DND-41 (cell line): ENCODE results near the gene CAPN12.

Source experiments
- ATAC-seq: fragments of 200-7000 bp; cut with Tn5 transposase; 3 replicates; pipeline ENCODE4 v1.9.1; 2021; ENCODE audit warnings: low read depth; ENCODE audit not compliant: insufficient read depth
- DNase-seq: peaks from one replicate; pipeline ENCODE4 v3.0.0-alpha.2; 2020
- H2AFZ ChIP-seq: 2 replicates; pipeline ENCODE4 v1.6.0; 2012; ENCODE audit warnings: low read depth, low read length
- H3K27ac ChIP-seq: 2 replicates; pipeline ENCODE4 v1.5.1; 2012; ENCODE audit warnings: low read length, inconsistent platforms
- H3K27me3 ChIP-seq: fragments of 200-600 bp; sonication (generic); 2 replicates; pipeline ENCODE4 v1.6.0; 2012; ENCODE audit warnings: low read length, mild to moderate bottlenecking, inconsistent platforms; ENCODE audit not compliant: insufficient read depth, poor library complexity
- H3K36me3 ChIP-seq: 2 replicates; pipeline ENCODE4 v1.5.1; 2012; ENCODE audit warnings: low read length, inconsistent platforms; ENCODE audit not compliant: insufficient read depth
- H3K4me1 ChIP-seq: 2 replicates; pipeline ENCODE4 v1.5.1; 2012; ENCODE audit warnings: mild to moderate bottlenecking, low read length; ENCODE audit not compliant: insufficient read depth
- H3K4me2 ChIP-seq: 2 replicates; pipeline ENCODE4 v1.6.0; 2012; ENCODE audit warnings: mild to moderate bottlenecking, moderate library complexity, low read length, inconsistent platforms; ENCODE audit not compliant: insufficient read depth
- H3K4me3 ChIP-seq, 2 experiments: fragments of 200-600 bp in 1 of 2; shearing (Covaris generic) in 1 of 2; 2 replicates each; pipeline ENCODE4 v1.5.1; 2012 to 2016; ENCODE audit warnings: inconsistent platforms in 2 of 2, low read length in 2 of 2, mild to moderate bottlenecking in 2 of 2, low read depth in 1 of 2, moderate library complexity in 1 of 2
- H3K79me2 ChIP-seq: 2 replicates; pipeline ENCODE4 v1.6.0; 2012; ENCODE audit warnings: low read length, inconsistent platforms; ENCODE audit not compliant: insufficient read depth
- H3K9ac ChIP-seq: 2 replicates; pipeline ENCODE4 v1.6.0; 2012; ENCODE audit warnings: low read depth, mild to moderate bottlenecking, inconsistent platforms, low read length, moderate library complexity
- H3K9me3 ChIP-seq: 2 replicates; pipeline ENCODE4 v1.5.1; 2012; ENCODE audit warnings: low read length, moderate library complexity, mild to moderate bottlenecking, inconsistent platforms; ENCODE audit not compliant: insufficient read depth, severe bottlenecking
- H4K20me1 ChIP-seq: 2 replicates; pipeline ENCODE4 v1.6.0; 2012; ENCODE audit warnings: low read length; ENCODE audit not compliant: insufficient read depth
- EZH2 ChIP-seq: IDR thresholded peaks from 3 replicates; pipeline ENCODE4 v1.6.1; 2012; ENCODE audit warnings: borderline replicate concordance, low read depth, mild to moderate bottlenecking, moderate library complexity, low read length, inconsistent platforms; ENCODE audit not compliant: severe bottlenecking
- TF ChIP-seq, protein P1 (sequence below): IDR thresholded peaks from 2 replicates; pipeline ENCODE4 v1.5.1; 2012; ENCODE audit warnings: borderline replicate concordance, low read length, moderate library complexity, mild to moderate bottlenecking; ENCODE audit not compliant: poor library complexity, severe bottlenecking; ENCODE audit errors: extremely low read depth

The CAPN12 gene, protein sequence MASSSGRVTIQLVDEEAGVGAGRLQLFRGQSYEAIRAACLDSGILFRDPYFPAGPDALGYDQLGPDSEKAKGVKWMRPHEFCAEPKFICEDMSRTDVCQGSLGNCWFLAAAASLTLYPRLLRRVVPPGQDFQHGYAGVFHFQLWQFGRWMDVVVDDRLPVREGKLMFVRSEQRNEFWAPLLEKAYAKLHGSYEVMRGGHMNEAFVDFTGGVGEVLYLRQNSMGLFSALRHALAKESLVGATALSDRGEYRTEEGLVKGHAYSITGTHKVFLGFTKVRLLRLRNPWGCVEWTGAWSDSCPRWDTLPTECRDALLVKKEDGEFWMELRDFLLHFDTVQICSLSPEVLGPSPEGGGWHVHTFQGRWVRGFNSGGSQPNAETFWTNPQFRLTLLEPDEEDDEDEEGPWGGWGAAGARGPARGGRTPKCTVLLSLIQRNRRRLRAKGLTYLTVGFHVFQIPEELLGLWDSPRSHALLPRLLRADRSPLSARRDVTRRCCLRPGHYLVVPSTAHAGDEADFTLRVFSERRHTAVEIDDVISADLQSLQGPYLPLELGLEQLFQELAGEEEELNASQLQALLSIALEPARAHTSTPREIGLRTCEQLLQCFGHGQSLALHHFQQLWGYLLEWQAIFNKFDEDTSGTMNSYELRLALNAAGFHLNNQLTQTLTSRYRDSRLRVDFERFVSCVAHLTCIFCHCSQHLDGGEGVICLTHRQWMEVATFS

DNA sequence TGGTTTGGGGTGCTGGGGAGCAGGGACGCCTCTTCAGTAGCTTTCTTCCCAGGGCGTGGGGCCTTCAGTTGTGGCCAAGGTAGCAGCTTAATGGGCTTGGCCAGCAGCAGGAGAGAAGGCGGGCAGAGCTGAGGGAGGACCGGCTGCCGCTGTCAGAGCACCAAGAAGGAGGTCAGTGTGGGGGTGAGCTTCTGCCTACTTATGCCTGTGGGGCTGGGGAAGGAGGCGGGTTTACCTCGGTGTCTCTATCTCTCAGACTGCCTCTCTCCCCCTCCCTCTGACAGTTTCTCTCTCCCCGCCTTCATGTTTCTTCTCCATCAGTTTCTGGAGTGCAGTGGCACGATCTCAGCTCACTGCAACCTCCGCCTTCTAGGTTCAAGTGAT is at the start of gene CAPN12:
TSS of gene CAPN12 (minus strand) at position 177 of the 384 bp plus-strand sequence. CDS start 309 bp downstream, outside the sequence.
- no peaks in the 10 kb centered on the region for H4K20me1 ChIP-seq
- no peak for TF ChIP-seq EZH2
- TF ChIP-seq, protein P1, sequence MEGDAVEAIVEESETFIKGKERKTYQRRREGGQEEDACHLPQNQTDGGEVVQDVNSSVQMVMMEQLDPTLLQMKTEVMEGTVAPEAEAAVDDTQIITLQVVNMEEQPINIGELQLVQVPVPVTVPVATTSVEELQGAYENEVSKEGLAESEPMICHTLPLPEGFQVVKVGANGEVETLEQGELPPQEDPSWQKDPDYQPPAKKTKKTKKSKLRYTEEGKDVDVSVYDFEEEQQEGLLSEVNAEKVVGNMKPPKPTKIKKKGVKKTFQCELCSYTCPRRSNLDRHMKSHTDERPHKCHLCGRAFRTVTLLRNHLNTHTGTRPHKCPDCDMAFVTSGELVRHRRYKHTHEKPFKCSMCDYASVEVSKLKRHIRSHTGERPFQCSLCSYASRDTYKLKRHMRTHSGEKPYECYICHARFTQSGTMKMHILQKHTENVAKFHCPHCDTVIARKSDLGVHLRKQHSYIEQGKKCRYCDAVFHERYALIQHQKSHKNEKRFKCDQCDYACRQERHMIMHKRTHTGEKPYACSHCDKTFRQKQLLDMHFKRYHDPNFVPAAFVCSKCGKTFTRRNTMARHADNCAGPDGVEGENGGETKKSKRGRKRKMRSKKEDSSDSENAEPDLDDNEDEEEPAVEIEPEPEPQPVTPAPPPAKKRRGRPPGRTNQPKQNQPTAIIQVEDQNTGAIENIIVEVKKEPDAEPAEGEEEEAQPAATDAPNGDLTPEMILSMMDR = no peak
- H3K4me1 ChIP-seq = no peaks in the 10 kb centered on the region
- no peaks in the 10 kb centered on the region for H3K79me2 ChIP-seq
- H3K9ac ChIP-seq = no peak within 1 kb of the TSS
- H3K4me3 ChIP-seq = no peak within 1 kb of the TSS
- no peak within 1 kb of the TSS for H2AFZ ChIP-seq
- no peaks in the 10 kb centered on the region for H3K9me3 ChIP-seq
- no peaks in the 10 kb centered on the region for H3K27me3 ChIP-seq
- H3K36me3 ChIP-seq = no peaks in the 10 kb centered on the region
- DNase-seq = no peak
- ATAC-seq = no peak
- H3K27ac ChIP-seq = no peak within 1 kb of the TSS
- H3K4me2 ChIP-seq = no peak within 1 kb of the TSS

GRCh38 chr19:38793671-38794070 is 49.4 kb upstream of the CAPN12 start:
- no peaks in the 10 kb centered on the region for H4K20me1 ChIP-seq
- no peak overlapping the region for H2AFZ ChIP-seq
- no peaks in the 10 kb centered on the region for H3K36me3 ChIP-seq
- ATAC-seq (no peak), DNase-seq (no peak)
- no peak overlapping the region for H3K4me2 ChIP-seq
- H3K4me3 ChIP-seq = no peak overlapping the region
- no peaks in the 10 kb centered on the region for H3K79me2 ChIP-seq
- H3K9ac ChIP-seq = no peak overlapping the region
- H3K4me1 ChIP-seq = no peaks in the 10 kb centered on the region
- H3K27me3 ChIP-seq = no peaks in the 10 kb centered on the region
- TF ChIP-seq, protein P1 = no peak
- TF ChIP-seq EZH2 = no peak
- H3K27ac ChIP-seq = no peak overlapping the region
- H3K9me3 ChIP-seq = no peaks in the 10 kb centered on the region

GRCh38 chr19:38793177-38793576 is 48.9 kb upstream of the CAPN12 start:
- H4K20me1 ChIP-seq = no peaks in the 10 kb centered on the region
- H3K4me1 ChIP-seq = no peaks in the 10 kb centered on the region
- ATAC-seq (no peak), DNase-seq (no peak)
- H3K4me3 ChIP-seq = no peak overlapping the region
- no peaks in the 10 kb centered on the region for H3K36me3 ChIP-seq
- no peaks in the 10 kb centered on the region for H3K79me2 ChIP-seq
- H3K9ac ChIP-seq = no peak overlapping the region
- no peak overlapping the region for H2AFZ ChIP-seq
- TF ChIP-seq, protein P1 = no peak
- no peak overlapping the region for H3K4me2 ChIP-seq
- H3K27me3 ChIP-seq = no peaks in the 10 kb centered on the region
- H3K9me3 ChIP-seq = no peaks in the 10 kb centered on the region
- H3K27ac ChIP-seq = no peak overlapping the region
